Nephron progenitor cell (in vitro differentiated cells): Measurements from ENCODE around the gene HPCA.

Source experiments
- DNase-seq: peaks from one replicate; pipeline ENCODE4 v3.0.0; 2021
- H3K27ac Mint-ChIP-seq: 2 replicates; pipeline ENCODE4 v1.8.0; 2021; ENCODE audit warnings: mild to moderate bottlenecking, moderate library complexity, mixed read lengths
- H3K27me3 Mint-ChIP-seq: 2 replicates; pipeline ENCODE4 v1.8.0; 2021; ENCODE audit warnings: mild to moderate bottlenecking, low read depth, mixed read lengths; ENCODE audit not compliant: poor library complexity
- H3K36me3 Mint-ChIP-seq: 2 replicates; pipeline ENCODE4 v1.8.0; 2021; ENCODE audit warnings: low read depth, mixed read lengths
- H3K4me1 Mint-ChIP-seq: 2 replicates; pipeline ENCODE4 v1.8.0; 2021; ENCODE audit warnings: mixed read lengths
- H3K4me3 Mint-ChIP-seq: 2 replicates; pipeline ENCODE4 v1.8.0; 2021; ENCODE audit warnings: mild to moderate bottlenecking, moderate library complexity, mixed read lengths
- H3K9me3 Mint-ChIP-seq: 2 replicates; pipeline ENCODE4 v1.8.0; 2021; ENCODE audit warnings: mild to moderate bottlenecking, moderate library complexity, mixed read lengths
- TF ChIP-seq, protein P1 (sequence below): fragments of 200-600 bp; sonication (generic); IDR thresholded peaks from 2 replicates; pipeline ENCODE4 v1.5.0; 2021; ENCODE audit warnings: antibody characterized with exemption

HPCA gene

DNA sequence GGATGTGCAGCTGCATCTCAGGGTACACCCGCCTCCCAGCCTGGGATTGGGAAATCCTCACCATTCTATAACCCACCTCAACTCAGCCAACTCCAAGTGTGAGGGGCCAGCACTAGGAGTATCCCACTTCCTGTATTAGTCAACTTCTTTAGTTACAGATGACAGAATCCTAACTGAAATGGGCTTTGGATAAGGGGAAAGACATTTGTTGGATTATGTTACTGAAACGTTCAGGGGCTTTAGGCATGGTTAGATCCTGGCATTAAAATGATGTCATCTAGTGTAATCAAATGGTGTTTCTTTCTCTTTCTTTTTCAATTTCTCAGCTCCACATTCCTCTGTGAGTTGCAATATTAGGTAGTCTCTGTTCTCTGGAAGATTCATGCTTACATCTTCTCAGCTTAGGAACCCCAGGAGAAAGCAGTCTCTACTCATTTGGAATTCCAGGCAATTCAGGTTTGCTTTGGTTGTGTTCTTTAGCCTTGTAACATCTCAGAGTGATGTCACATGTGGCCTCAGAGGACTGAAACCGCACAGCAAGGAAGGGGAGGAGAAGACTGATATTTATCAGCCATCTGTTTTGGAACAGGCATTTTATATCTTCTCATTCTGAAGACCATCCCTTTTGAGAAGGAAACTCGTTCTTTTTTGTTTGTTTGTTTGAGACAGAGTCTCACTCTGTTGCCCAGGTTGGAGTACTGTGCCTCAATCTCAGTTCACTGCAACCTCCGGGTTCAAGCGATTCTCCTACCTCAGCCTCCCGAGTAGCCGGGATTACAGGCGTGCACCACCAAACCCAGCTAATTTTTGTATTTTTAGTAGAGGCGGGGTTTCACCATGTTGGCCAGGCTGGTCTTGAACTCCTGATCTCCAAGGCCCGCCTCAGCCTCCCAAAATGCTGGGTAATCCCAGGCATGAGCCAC, 33.8 kb downstream of the HPCA start:
- H3K27me3 Mint-ChIP-seq, result peaks cover 23% of the 10 kb centered on the region
- H3K4me1 Mint-ChIP-seq, result peaks cover 41% of the 10 kb centered on the region
- TF ChIP-seq, protein P1, sequence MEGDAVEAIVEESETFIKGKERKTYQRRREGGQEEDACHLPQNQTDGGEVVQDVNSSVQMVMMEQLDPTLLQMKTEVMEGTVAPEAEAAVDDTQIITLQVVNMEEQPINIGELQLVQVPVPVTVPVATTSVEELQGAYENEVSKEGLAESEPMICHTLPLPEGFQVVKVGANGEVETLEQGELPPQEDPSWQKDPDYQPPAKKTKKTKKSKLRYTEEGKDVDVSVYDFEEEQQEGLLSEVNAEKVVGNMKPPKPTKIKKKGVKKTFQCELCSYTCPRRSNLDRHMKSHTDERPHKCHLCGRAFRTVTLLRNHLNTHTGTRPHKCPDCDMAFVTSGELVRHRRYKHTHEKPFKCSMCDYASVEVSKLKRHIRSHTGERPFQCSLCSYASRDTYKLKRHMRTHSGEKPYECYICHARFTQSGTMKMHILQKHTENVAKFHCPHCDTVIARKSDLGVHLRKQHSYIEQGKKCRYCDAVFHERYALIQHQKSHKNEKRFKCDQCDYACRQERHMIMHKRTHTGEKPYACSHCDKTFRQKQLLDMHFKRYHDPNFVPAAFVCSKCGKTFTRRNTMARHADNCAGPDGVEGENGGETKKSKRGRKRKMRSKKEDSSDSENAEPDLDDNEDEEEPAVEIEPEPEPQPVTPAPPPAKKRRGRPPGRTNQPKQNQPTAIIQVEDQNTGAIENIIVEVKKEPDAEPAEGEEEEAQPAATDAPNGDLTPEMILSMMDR, result no peak
- H3K9me3 Mint-ChIP-seq, result no peaks in the 10 kb centered on the region
- no peak overlapping the region for H3K27ac Mint-ChIP-seq
- no peak for DNase-seq
- no peak overlapping the region for H3K4me3 Mint-ChIP-seq
- no peaks in the 10 kb centered on the region for H3K36me3 Mint-ChIP-seq

DNA sequence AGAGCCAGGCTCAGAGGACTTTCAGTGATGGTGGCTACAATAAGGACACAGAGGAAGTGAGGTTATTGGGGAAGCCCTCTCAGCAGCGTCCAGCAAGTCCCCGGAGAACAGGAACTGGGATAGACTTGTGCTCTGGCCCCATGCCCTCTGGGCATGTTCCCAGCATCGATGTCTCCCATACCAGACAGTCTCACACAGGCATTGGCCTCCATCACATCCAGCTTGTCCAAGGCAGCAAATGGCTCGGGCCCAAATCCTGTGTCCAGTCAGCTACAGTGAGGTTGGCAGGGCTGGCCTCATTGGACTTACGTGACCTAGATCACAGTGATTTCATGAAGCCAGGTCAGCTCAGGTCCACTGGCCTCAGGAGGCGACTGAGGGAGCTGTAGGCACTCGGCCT, 34.5 kb downstream of the HPCA start:
- TF ChIP-seq, protein P1, result no peak
- H3K27me3 Mint-ChIP-seq, result peaks cover 22% of the 10 kb centered on the region
- peaks cover 49% of the 10 kb centered on the region for H3K4me1 Mint-ChIP-seq
- H3K36me3 Mint-ChIP-seq, result no peaks in the 10 kb centered on the region
- no peak overlapping the region for H3K4me3 Mint-ChIP-seq
- H3K27ac Mint-ChIP-seq, result no peak overlapping the region
- no peaks in the 10 kb centered on the region for H3K9me3 Mint-ChIP-seq
- DNase-seq, result no peak

DNA sequence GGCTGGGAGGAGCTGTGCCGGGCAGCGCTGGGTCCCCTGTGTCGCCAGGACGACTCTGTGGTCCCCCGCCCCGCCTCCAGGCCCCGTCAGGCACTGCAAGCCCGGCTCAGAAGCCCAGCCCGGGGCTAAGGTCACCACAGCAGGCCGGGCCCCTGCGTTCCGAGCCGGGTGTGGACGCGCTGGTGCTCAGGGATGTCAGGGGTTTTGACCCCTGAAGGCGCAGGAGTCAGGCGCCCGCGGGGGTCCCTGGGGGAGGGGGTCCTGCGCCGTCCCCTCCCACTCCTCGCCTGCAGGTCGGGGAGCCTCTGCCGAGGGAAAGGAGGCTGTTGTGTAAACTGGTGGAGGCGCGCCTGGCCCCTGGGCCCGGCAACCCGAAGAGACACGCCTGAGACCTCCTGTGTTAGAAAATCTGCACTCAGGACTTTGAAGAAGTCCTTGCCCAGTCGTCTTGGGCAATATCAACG, 38.6 kb downstream of the HPCA start:
- DNase-seq, result peak; percentile 82
- Mint-ChIP-seq H3K4me1 (peaks cover 49% of the 10 kb centered on the region), H3K27ac (peak overlapping the region; percentile 82), H3K4me3 (peak overlapping the region; percentile 79), H3K36me3 (no peaks in the 10 kb centered on the region), H3K27me3 (peaks cover 35% of the 10 kb centered on the region), H3K9me3 (peaks cover 7% of the 10 kb centered on the region)
- TF ChIP-seq, protein P1, result no peak

DNA sequence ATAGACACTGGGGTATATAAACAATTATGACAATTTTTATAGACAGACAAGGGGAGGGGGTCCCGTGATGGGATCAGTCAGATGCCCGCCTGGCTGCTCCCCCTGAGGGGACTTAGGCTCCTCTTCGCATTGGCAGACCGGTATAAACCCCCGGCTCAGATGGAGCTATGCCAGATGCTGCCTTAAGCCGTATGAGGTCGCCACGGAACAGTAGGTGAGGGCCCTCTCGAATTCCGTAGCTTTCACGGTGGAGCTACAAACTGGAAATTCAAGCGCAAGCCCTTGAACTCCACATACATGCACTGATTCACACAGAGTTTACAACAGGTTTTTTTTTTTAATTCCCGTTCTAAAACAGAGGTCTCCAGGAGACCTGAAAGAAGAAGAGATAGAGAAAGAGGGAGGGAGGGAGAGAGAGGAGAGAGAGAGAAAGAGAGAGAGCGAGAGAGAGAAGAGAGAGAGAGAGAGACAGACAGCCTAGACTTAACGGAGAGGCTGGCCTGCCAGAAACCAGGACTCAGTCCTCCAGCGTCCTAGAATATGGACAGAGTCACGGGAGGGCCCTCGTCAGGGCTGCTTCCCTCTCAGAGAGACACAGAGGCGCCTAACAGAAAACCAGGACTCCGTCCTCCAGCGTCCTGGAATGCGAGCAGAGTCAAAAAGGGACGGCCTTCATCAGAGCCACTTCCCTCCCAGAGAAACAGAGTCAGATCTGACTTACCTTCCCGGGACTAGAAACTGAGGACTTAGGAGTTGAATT, 39.3 kb downstream of the HPCA start:
- Mint-ChIP-seq H3K9me3 (peaks cover 7% of the 10 kb centered on the region), H3K27ac (peak overlapping the region; percentile 82), H3K4me3 (peak overlapping the region; percentile 79), H3K36me3 (no peaks in the 10 kb centered on the region), H3K27me3 (peaks cover 35% of the 10 kb centered on the region), H3K4me1 (peaks cover 45% of the 10 kb centered on the region)
- peak; percentile 46 for DNase-seq
- TF ChIP-seq, protein P1, result no peak

DNA sequence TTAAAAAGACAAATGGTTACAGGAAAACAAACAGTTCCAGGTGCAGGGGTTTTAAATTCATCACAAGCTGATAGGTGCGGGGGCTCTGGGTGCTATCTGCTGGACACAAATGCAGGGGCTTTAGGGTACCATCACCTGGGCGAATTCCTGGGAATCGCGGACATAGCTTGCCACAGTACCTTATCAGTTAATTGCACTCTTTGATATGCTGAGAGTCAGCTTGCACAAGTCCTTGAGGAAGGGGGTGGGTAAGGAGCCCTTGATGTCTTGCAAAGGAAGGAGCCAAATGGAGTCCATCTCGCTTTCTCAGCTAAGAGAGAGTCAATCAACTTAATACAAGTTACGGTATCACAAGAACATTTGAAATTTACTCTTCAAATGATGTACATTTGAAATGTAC, 40.3 kb downstream of the HPCA start:
- TF ChIP-seq, protein P1, result no peak
- Mint-ChIP-seq H3K4me1 (peaks cover 41% of the 10 kb centered on the region), H3K36me3 (no peaks in the 10 kb centered on the region), H3K27me3 (peaks cover 34% of the 10 kb centered on the region), H3K9me3 (peaks cover 7% of the 10 kb centered on the region), H3K27ac (no peak overlapping the region), H3K4me3 (no peak overlapping the region)
- DNase-seq, result no peak
